Naive thymus-derived CD8-positive, alpha-beta T cell (primary cell): ENCODE data around the gene CD3D. TPM values are rescaled to one million over a fixed set of nuclear protein-coding genes. Genes with fewer than 3 reads are reported as not detected.

Experiments
- ATAC-seq, 2 donors: fragments of 150-1000 bp; cut with Tn5 transposase in 1 of 2; sonication (Bioruptor Pico), chemical (Tn5 transposase) in 1 of 2; 1 replicate in 1 of 2; 2 replicates in 1 of 2; pipeline ENCODE4 v1.10.0; 2021; ENCODE audit warnings: mild to moderate bottlenecking in 2 of 2, moderate library complexity in 2 of 2
- POLR2A ChIA-PET: fragments of 350-600 bp; sonication (Branson Sonifier 250); formaldehyde crosslinking; loops from one replicate; lab custom pipeline; 2021; ENCODE audit warnings: antibody characterized with exemption; lab: Charles Lee
- DNase-seq, 10 donors: peaks; one replicate each; pipeline versions ENCODE4 v3.0.0 to v3.0.0-alpha.2; 2020 to 2022
- H3K27ac Mint-ChIP-seq, 10 donors: one replicate each; pipeline ENCODE4 v1.8.0; 2020 to 2022; ENCODE audit warnings: mild to moderate bottlenecking in 10 of 10, mixed read lengths in 10 of 10, moderate library complexity in 4 of 10, inconsistent platforms in 1 of 10
- H3K27me3 Mint-ChIP-seq, 5 donors: one replicate each; pipeline ENCODE4 v1.8.0; 2021 to 2022; ENCODE audit warnings: mixed read lengths in 5 of 5
- H3K36me3 Mint-ChIP-seq, 3 donors: one replicate each; pipeline ENCODE4 v1.8.0; 2020 to 2022; ENCODE audit warnings: mixed read lengths in 3 of 3, mild to moderate bottlenecking in 2 of 3, inconsistent platforms in 1 of 3
- H3K4me1 Mint-ChIP-seq, 4 donors: one replicate each; pipeline ENCODE4 v1.8.0; 2021 to 2022; ENCODE audit warnings: mixed read lengths in 4 of 4
- H3K4me3 Mint-ChIP-seq, 10 donors: one replicate each; pipeline ENCODE4 v1.8.0; 2020 to 2022; ENCODE audit warnings: mild to moderate bottlenecking in 10 of 10, mixed read lengths in 10 of 10, moderate library complexity in 6 of 10, inconsistent platforms in 1 of 10
- H3K9me3 Mint-ChIP-seq, 9 donors: one replicate each; pipeline ENCODE4 v1.8.0; 2020 to 2022; ENCODE audit warnings: mixed read lengths in 9 of 9, mild to moderate bottlenecking in 3 of 9, inconsistent platforms in 1 of 9, moderate library complexity in 1 of 9
- polyA plus RNA-seq, 3 donors: library from polyadenylated mRNA; unstranded; fragments of 300-500 nt; fragmentation: Illumina TruSeq; gene quantifications; one replicate each; pipeline ENCODE4 v1.2.3, GENCODE V29; 2021
- total RNA-seq, 8 experiments: library from RNA in 2 of 8; stranded (reverse) in 2 of 8; gene quantifications; one replicate each; pipeline ENCODE4 v1.2.3 and lab custom pipeline; 2021 to 2026

Gene CD3D
- total RNA-seq (100 to 1,000 TPM; 355 to 362 TPM), polyA plus RNA-seq (1,000 to 10,000 TPM; 1,161 to 1,259 (median 1,215) TPM), total RNA-seq (lab: John Stamatoyannopoulos, UW) (169 to 372 (median 262) reads per million in 6 experiments)

GRCh38 chr11:118342503-118343161, at the start of gene CD3D:
CD3D (minus strand) TSS chr11:118342705; CDS start chr11:118342607, 98 bp downstream.
- H3K4me3 Mint-ChIP-seq = peak within 1 kb of the TSS; percentile 87 to 99 (median 92)
- POLR2A ChIA-PET = interaction anchor here (0.8 to 2.8 kb wide), 15 partner anchors 8 to 129 kb away, joined by 3 to 16 read pairs (median 5); partner anchors contain the start of genes JAML, KMT2A and UBE4A
- H3K4me1 Mint-ChIP-seq = peaks cover 48 to 82% (median 55%) of the 10 kb centered on the region in 4 donors
- H3K9me3 Mint-ChIP-seq = no peaks in the 10 kb centered on the region
- peaks cover 0 to 1% (median 0%) of the 10 kb centered on the region in 5 donors for H3K27me3 Mint-ChIP-seq
- H3K36me3 Mint-ChIP-seq = peaks cover 36 to 42% (median 36%) of the 10 kb centered on the region in 3 donors
- ATAC-seq (peak; percentile 35 to 44), DNase-seq (peak; percentile 36 to 86 (median 68))
- H3K27ac Mint-ChIP-seq = peak within 1 kb of the TSS; percentile 97 to 100 (median 99)

- ATAC-seq (no peak), DNase-seq (no peak)
- Mint-ChIP-seq H3K9me3 (no peaks in the 10 kb centered on the region), H3K27me3 (no peaks in the 10 kb centered on the region), H3K4me1 (no peaks in the 10 kb centered on the region), H3K4me3 (no peak overlapping the region), H3K27ac (peak overlapping the region in 1 of 10 donors; percentile 83), H3K36me3 (peaks cover 11 to 95% (median 33%) of the 10 kb centered on the region in 3 donors)
- POLR2A ChIA-PET = no interaction called here
Observed at GRCh38 chr11:118383657-118384056, 41.2 kb upstream of the CD3D start.

- Mint-ChIP-seq H3K9me3 (no peaks in the 10 kb centered on the region), H3K27me3 (no peaks in the 10 kb centered on the region), H3K27ac (no peak overlapping the region), H3K36me3 (peaks cover 11 to 95% (median 37%) of the 10 kb centered on the region in 3 donors), H3K4me3 (no peak overlapping the region), H3K4me1 (no peaks in the 10 kb centered on the region)
- ATAC-seq (no peak), DNase-seq (no peak)
- POLR2A ChIA-PET = interaction anchor here (0.6 kb wide), 1 partner anchor 86 kb away, joined by 3 read pairs; no protein-coding TSS in a partner anchor
Observed at GRCh38 chr11:118382954-118383353, 40.4 kb upstream of the CD3D start.

GRCh38 chr11:118380571-118380970, 38.1 kb upstream of the CD3D start:
- peaks cover 0 to 95% (median 34%) of the 10 kb centered on the region in 3 donors for H3K36me3 Mint-ChIP-seq
- no peaks in the 10 kb centered on the region for H3K4me1 Mint-ChIP-seq
- ATAC-seq (no peak), DNase-seq (no peak)
- peak overlapping the region in 1 of 10 donors; percentile 43 for H3K27ac Mint-ChIP-seq
- H3K9me3 Mint-ChIP-seq = no peaks in the 10 kb centered on the region
- no peak overlapping the region for H3K4me3 Mint-ChIP-seq
- POLR2A ChIA-PET = interaction anchor here (0.6 to 1.0 kb wide), 2 partner anchors 10 to 58 kb away, joined by 3 to 4 read pairs; no protein-coding TSS in a partner anchor
- no peaks in the 10 kb centered on the region for H3K27me3 Mint-ChIP-seq

GRCh38 chr11:118379497-118379896, 37.0 kb upstream of the CD3D start:
- no peak overlapping the region for H3K27ac Mint-ChIP-seq

GRCh38 chr11:118375978-118376377, 33.5 kb upstream of the CD3D start:
- ATAC-seq = no peak
- no peaks in the 10 kb centered on the region for H3K9me3 Mint-ChIP-seq

More at GRCh38 chr11:118379497-118379896, 37.0 kb upstream of the CD3D start:
- Mint-ChIP-seq H3K36me3 (peaks cover under 1 to 95% (median 32%) of the 10 kb centered on the region in 3 donors), H3K4me3 (no peak overlapping the region), H3K27me3 (no peaks in the 10 kb centered on the region), H3K9me3 (no peaks in the 10 kb centered on the region), H3K4me1 (no peaks in the 10 kb centered on the region)
- ATAC-seq (no peak), DNase-seq (no peak)
- POLR2A ChIA-PET = interaction anchor here (0.7 to 1.1 kb wide), 3 partner anchors 18 to 695 kb away, joined by 3 to 4 read pairs (median 4); no protein-coding TSS in a partner anchor

GRCh38 chr11:118374729-118375128, 32.2 kb upstream of the CD3D start:
- DNase-seq (no peak), ATAC-seq (no peak)
- Mint-ChIP-seq H3K4me1 (peaks cover 0 to 3% (median 0%) of the 10 kb centered on the region in 4 donors), H3K36me3 (peaks cover 10 to 99% (median 38%) of the 10 kb centered on the region in 3 donors), H3K9me3 (no peaks in the 10 kb centered on the region), H3K4me3 (no peak overlapping the region), H3K27me3 (no peaks in the 10 kb centered on the region), H3K27ac (peak overlapping the region in 3 of 10 donors; percentile 13 to 57 (median 54))
- POLR2A ChIA-PET = no interaction called here

More at GRCh38 chr11:118375978-118376377, 33.5 kb upstream of the CD3D start:
- peak overlapping the region in 7 of 10 donors; percentile 2 to 61 (median 28) for H3K27ac Mint-ChIP-seq
- peaks cover 0 to 3% (median 0%) of the 10 kb centered on the region in 4 donors for H3K4me1 Mint-ChIP-seq
- no peaks in the 10 kb centered on the region for H3K27me3 Mint-ChIP-seq
- H3K36me3 Mint-ChIP-seq = peaks cover 10 to 96% (median 33%) of the 10 kb centered on the region in 3 donors
- no peak for DNase-seq
- POLR2A ChIA-PET = interaction anchor here (0.8 kb wide), 1 partner anchor 23 kb away, joined by 3 read pairs; no protein-coding TSS in a partner anchor
- no peak overlapping the region for H3K4me3 Mint-ChIP-seq

- DNase-seq (no peak), ATAC-seq (no peak)
- Mint-ChIP-seq H3K36me3 (peaks cover 10 to 99% (median 42%) of the 10 kb centered on the region in 3 donors), H3K9me3 (no peaks in the 10 kb centered on the region), H3K27ac (peak overlapping the region in 2 of 10 donors; percentile 37 to 43), H3K4me3 (no peak overlapping the region), H3K4me1 (peaks cover 0 to 3% (median 0%) of the 10 kb centered on the region in 4 donors), H3K27me3 (no peaks in the 10 kb centered on the region)
- POLR2A ChIA-PET = interaction anchor here (1.3 kb wide), 1 partner anchor 13 kb away, joined by 3 read pairs; no protein-coding TSS in a partner anchor
Observed at GRCh38 chr11:118373871-118374270, 31.4 kb upstream of the CD3D start.

- H3K9me3 Mint-ChIP-seq = no peaks in the 10 kb centered on the region
- peaks cover 10 to 99% (median 38%) of the 10 kb centered on the region in 3 donors for H3K36me3 Mint-ChIP-seq
- H3K4me1 Mint-ChIP-seq = peaks cover 0 to 3% (median under 1%) of the 10 kb centered on the region in 4 donors
- DNase-seq = no peak
- H3K27ac Mint-ChIP-seq = peak overlapping the region in 1 of 10 donors; percentile 14
- no peaks in the 10 kb centered on the region for H3K27me3 Mint-ChIP-seq
- POLR2A ChIA-PET = interaction anchor here (0.7 to 1.3 kb wide), 2 partner anchors 13 to 137 kb away, joined by 3 read pairs; no protein-coding TSS in a partner anchor
- H3K4me3 Mint-ChIP-seq = no peak overlapping the region
- ATAC-seq = no peak
Observed at GRCh38 chr11:118373263-118373662, 30.8 kb upstream of the CD3D start.

- DNase-seq (no peak), ATAC-seq (no peak)
- POLR2A ChIA-PET = interaction anchor here (0.6 kb wide), 1 partner anchor 109 kb away, joined by 3 read pairs; no protein-coding TSS in a partner anchor
Observed at GRCh38 chr11:118370774-118371173, 28.3 kb upstream of the CD3D start.

GRCh38 chr11:118366287-118366686, 23.8 kb upstream of the CD3D start:
- no peak for DNase-seq

More at GRCh38 chr11:118370774-118371173, 28.3 kb upstream of the CD3D start:
- Mint-ChIP-seq H3K36me3 (peaks cover 10 to 96% (median 32%) of the 10 kb centered on the region in 3 donors), H3K27me3 (no peaks in the 10 kb centered on the region), H3K4me3 (no peak overlapping the region), H3K9me3 (no peaks in the 10 kb centered on the region), H3K4me1 (peaks cover 0 to 9% (median 2%) of the 10 kb centered on the region in 4 donors), H3K27ac (peak overlapping the region in 2 of 10 donors; percentile 32 to 62)

GRCh38 chr11:118364956-118365615, 22.6 kb upstream of the CD3D start:
- no peak for DNase-seq
- Mint-ChIP-seq H3K36me3 (peaks cover 0 to 82% (median 21%) of the 10 kb centered on the region in 3 donors), H3K27ac (peak overlapping the region in 1 of 10 donors; percentile 35), H3K27me3 (no peaks in the 10 kb centered on the region), H3K9me3 (no peaks in the 10 kb centered on the region), H3K4me3 (no peak overlapping the region), H3K4me1 (peaks cover 22 to 49% (median 39%) of the 10 kb centered on the region in 4 donors)
- no peak for ATAC-seq
- POLR2A ChIA-PET = interaction anchor here (0.6 to 0.7 kb wide), 3 partner anchors 54 to 852 kb away, joined by 3 to 4 read pairs (median 4); no protein-coding TSS in a partner anchor

More at GRCh38 chr11:118366287-118366686, 23.8 kb upstream of the CD3D start:
- Mint-ChIP-seq H3K27me3 (no peaks in the 10 kb centered on the region), H3K4me3 (no peak overlapping the region), H3K9me3 (no peaks in the 10 kb centered on the region), H3K27ac (peak overlapping the region in 5 of 10 donors; percentile 3 to 69 (median 24)), H3K36me3 (peaks cover 0 to 90% (median 26%) of the 10 kb centered on the region in 3 donors), H3K4me1 (peaks cover 21 to 40% (median 29%) of the 10 kb centered on the region in 4 donors)
- POLR2A ChIA-PET = interaction anchor here (1.2 kb wide), 1 partner anchor 11 kb away, joined by 3 read pairs; no protein-coding TSS in a partner anchor
- ATAC-seq = no peak
